GOT3 (cell line): ENCODE data around the gene PITPNC1.

Experiments
- DNase-seq: peaks from one replicate; lab custom pipeline; 2025; ENCODE audit warnings: mixed read lengths; lab: John Stamatoyannopoulos, UW

PITPNC1 gene

GRCh38 chr17:67733449-67733848, 356.4 kb downstream of the PITPNC1 start:
- no peak for DNase-seq

DNA sequence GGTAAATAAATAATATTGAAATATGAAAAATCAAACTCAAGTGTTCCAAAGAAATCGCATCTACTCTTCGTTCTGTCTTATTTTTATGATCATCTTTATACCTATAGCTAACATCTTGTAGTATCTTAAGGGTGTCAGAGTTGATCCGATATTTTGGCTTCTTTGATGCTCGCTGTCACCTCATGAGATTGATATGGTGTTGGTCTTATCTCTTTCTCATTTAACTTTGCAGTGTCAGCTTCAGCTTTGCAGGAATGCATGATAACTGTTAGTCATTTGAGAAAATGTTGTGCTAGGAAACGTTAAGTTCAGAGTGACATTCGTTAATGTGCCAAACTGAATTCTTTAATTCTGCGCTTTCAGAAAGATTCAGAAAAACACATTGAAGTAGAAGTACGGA, 360.1 kb downstream of the PITPNC1 start:
- DNase-seq = no peak

- no peak for DNase-seq
Observed at GRCh38 chr17:67742025-67742424, 364.9 kb downstream of the PITPNC1 start.
